Measurements from ENCODE around the gene DNAH14.

DNA sequence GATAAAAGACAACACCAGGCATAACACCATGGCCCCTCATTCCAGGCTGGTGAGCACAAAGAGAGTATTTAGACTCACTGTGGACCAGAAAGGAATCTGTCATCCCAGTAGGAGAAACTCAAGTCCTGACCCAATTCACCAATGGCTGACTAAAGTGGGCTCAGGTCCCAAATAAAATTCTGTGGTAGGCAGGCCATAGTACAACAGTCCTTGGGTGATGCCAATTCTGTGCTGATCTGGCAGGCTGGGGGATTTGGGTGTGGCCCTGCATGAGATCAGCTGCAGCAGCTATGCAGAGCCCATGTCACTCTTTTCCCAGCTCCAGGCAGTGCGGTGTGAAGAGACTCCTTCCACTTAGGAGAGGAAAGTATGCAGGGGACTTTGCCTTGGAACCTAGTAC, 253.2 kb downstream of the DNAH14 start:
- TF ChIP-seq, protein P1, sequence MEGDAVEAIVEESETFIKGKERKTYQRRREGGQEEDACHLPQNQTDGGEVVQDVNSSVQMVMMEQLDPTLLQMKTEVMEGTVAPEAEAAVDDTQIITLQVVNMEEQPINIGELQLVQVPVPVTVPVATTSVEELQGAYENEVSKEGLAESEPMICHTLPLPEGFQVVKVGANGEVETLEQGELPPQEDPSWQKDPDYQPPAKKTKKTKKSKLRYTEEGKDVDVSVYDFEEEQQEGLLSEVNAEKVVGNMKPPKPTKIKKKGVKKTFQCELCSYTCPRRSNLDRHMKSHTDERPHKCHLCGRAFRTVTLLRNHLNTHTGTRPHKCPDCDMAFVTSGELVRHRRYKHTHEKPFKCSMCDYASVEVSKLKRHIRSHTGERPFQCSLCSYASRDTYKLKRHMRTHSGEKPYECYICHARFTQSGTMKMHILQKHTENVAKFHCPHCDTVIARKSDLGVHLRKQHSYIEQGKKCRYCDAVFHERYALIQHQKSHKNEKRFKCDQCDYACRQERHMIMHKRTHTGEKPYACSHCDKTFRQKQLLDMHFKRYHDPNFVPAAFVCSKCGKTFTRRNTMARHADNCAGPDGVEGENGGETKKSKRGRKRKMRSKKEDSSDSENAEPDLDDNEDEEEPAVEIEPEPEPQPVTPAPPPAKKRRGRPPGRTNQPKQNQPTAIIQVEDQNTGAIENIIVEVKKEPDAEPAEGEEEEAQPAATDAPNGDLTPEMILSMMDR (IDR thresholded peaks at IDR 0.05): no peak
- no peak for TF ChIP-seq POLR2A (IDR thresholded peaks at IDR 0.05)
